ENCODE measurements around the gene IKZF4.

DNA sequence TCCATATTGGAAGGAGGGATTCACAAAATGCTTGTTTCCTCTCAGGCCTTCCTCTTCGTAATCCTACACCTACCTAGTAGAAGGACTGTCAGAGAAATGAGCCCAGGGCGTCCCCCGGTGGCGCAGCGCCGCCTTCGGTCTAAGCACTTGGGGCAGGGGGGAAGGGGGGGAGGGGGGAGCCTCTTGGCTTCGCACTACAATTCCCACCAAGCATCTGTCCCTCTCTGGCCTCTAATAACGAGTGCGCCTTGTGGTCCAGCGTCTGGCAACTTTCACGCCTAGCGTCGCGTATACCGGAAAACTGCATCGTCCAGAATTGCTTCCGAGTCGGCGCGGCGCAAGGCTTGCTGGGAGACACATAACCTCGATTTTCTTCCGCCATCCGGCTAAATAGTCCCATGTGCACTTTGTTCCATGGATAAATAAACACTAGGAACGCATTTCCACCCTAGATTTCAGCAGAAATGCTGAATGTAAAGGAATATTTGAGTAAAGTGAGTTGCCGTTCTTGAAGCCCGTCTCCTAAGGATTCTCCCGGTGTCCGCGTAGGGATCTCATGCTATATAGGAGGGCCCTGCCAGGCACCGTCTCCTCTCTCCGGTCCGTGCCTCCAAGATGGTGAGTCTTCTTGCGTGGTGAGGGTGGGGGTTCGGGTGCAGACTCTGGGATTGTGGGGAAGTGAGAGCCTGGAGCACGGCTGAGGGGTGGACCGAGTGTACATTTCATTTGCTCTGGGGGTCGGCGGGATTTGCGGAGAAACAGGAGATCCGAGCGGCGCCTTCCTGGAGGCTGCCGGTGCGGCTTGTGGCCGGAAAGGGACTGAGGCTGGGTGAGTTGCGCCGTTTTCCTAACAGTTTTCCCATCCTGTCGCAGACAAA, 20.9 kb downstream of the IKZF4 start, which contains the start of gene RPS26:
- TF ChIP-seq, protein P1, sequence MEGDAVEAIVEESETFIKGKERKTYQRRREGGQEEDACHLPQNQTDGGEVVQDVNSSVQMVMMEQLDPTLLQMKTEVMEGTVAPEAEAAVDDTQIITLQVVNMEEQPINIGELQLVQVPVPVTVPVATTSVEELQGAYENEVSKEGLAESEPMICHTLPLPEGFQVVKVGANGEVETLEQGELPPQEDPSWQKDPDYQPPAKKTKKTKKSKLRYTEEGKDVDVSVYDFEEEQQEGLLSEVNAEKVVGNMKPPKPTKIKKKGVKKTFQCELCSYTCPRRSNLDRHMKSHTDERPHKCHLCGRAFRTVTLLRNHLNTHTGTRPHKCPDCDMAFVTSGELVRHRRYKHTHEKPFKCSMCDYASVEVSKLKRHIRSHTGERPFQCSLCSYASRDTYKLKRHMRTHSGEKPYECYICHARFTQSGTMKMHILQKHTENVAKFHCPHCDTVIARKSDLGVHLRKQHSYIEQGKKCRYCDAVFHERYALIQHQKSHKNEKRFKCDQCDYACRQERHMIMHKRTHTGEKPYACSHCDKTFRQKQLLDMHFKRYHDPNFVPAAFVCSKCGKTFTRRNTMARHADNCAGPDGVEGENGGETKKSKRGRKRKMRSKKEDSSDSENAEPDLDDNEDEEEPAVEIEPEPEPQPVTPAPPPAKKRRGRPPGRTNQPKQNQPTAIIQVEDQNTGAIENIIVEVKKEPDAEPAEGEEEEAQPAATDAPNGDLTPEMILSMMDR (IDR thresholded peaks at IDR 0.05 in 2 of 3, conservative IDR thresholded peaks at IDR 0.05 in 1 of 3; ENCODE audit: borderline replicate concordance in 1 of 3, insufficient read depth in 1 of 3, low read depth in 2 of 3, low read length in 2 of 3): peak; percentile 39 to 75 (median 42)
- TF ChIP-seq TCF7L2 (IDR thresholded peaks at IDR 0.05; ENCODE audit: borderline replicate concordance, extremely low read depth, insufficient read depth, insufficient read length) (no peak), EZH2 (IDR thresholded peaks at IDR 0.05) (no peak), EZH2phosphoT487 (IDR thresholded peaks at IDR 0.05; ENCODE audit: borderline replicate concordance) (no peak), POLR2A (IDR thresholded peaks at IDR 0.05; ENCODE audit: borderline replicate concordance, extremely low read depth, insufficient read depth, insufficient read length) (peak; percentile 99)
- TF ChIP-seq, protein P2, sequence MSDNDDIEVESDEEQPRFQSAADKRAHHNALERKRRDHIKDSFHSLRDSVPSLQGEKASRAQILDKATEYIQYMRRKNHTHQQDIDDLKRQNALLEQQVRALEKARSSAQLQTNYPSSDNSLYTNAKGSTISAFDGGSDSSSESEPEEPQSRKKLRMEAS (IDR thresholded peaks at IDR 0.05): peak; percentile 85

Measured in HCT116 (cell line).